GM23338 (cell line): ENCODE measurements around the gene QSOX1. TPM values are rescaled to one million over a fixed set of nuclear protein-coding genes. Genes with fewer than 3 reads are reported as not detected.

Experiments
- ATAC-seq: fragments of 200-7000 bp; cut with Tn5 transposase; 3 replicates; pipeline ENCODE4 v1.9.1; 2020
- DNase-seq: peaks from one replicate; pipeline ENCODE4 v3.0.0-alpha.2; 2015; ENCODE audit warnings: low spot score
- H2AFZ ChIP-seq: fragments of 200-600 bp; sonication (generic); 2 replicates; pipeline ENCODE4 v1.8.0; 2016; ENCODE audit warnings: antibody characterized with exemption, mild to moderate bottlenecking, moderate library complexity
- H3F3A ChIP-seq: fragments of 200-600 bp; sonication (generic); replicated peaks from 2 replicates; pipeline ENCODE4 v1.8.0; 2017; ENCODE audit warnings: antibody characterized with exemption, mixed run types, low read depth
- H3K27ac ChIP-seq: fragments of 200-600 bp; sonication (generic); 2 replicates; pipeline ENCODE4 v1.6.1; 2016; ENCODE audit warnings: low read depth
- H3K27me3 ChIP-seq: fragments of 200-600 bp; sonication (generic); 2 replicates; pipeline ENCODE4 v1.8.0; 2016; ENCODE audit warnings: mild to moderate bottlenecking, mixed run types, moderate library complexity; ENCODE audit not compliant: insufficient read depth
- H3K36me3 ChIP-seq: fragments of 200-600 bp; sonication (generic); 2 replicates; pipeline ENCODE4 v1.8.0; 2016; ENCODE audit warnings: mild to moderate bottlenecking; ENCODE audit not compliant: insufficient read depth
- H3K4me1 ChIP-seq: fragments of 200-600 bp; sonication (generic); 2 replicates; pipeline ENCODE4 v1.8.0; 2016; ENCODE audit warnings: mild to moderate bottlenecking, moderate library complexity; ENCODE audit not compliant: insufficient read depth
- H3K4me2 ChIP-seq: fragments of 200-600 bp; sonication (generic); 2 replicates; pipeline ENCODE4 v1.7.1; 2017; ENCODE audit warnings: mixed run types
- H3K4me3 ChIP-seq: fragments of 200-600 bp; sonication (generic); 2 replicates; pipeline ENCODE4 v1.6.1; 2016; ENCODE audit warnings: mixed run types
- H3K79me2 ChIP-seq: fragments of 200-600 bp; sonication (generic); replicated peaks from 2 replicates; pipeline ENCODE4 v1.8.0; 2017; ENCODE audit warnings: mild to moderate bottlenecking; ENCODE audit not compliant: insufficient read depth
- H3K9me2 ChIP-seq: fragments of 200-600 bp; sonication (generic); 2 replicates; pipeline ENCODE4 v1.8.0; 2017; ENCODE audit not compliant: insufficient read depth
- H4K20me1 ChIP-seq: fragments of 200-600 bp; sonication (generic); replicated peaks from 2 replicates; pipeline ENCODE4 v1.8.0; 2017; ENCODE audit warnings: mild to moderate bottlenecking; ENCODE audit not compliant: insufficient read depth
- H3K27ac Mint-ChIP-seq: 2 replicates; pipeline ENCODE4 v1.8.0; 2020; ENCODE audit warnings: inconsistent platforms, mild to moderate bottlenecking, moderate library complexity, mixed read lengths
- H3K27me3 Mint-ChIP-seq: 3 replicates; pipeline ENCODE4 v1.8.0; 2022; ENCODE audit warnings: low read depth, mild to moderate bottlenecking, moderate library complexity, mixed read lengths, inconsistent platforms; ENCODE audit not compliant: insufficient read depth, poor library complexity
- H3K36me3 Mint-ChIP-seq: 3 replicates; pipeline ENCODE4 v1.8.0; 2021; ENCODE audit warnings: low read depth, mild to moderate bottlenecking, inconsistent platforms, moderate library complexity, mixed read lengths
- H3K4me1 Mint-ChIP-seq: 3 replicates; pipeline ENCODE4 v1.8.0; 2020; ENCODE audit warnings: mild to moderate bottlenecking, inconsistent platforms, mixed read lengths
- H3K4me3 Mint-ChIP-seq: 3 replicates; pipeline ENCODE4 v1.8.0; 2021; ENCODE audit warnings: moderate library complexity, mild to moderate bottlenecking, inconsistent platforms, mixed read lengths
- H3K9me3 Mint-ChIP-seq: 3 replicates; pipeline ENCODE4 v1.8.0; 2020; ENCODE audit warnings: moderate library complexity, mild to moderate bottlenecking, inconsistent platforms, mixed read lengths
- CREB1 ChIP-seq: fragments of 250-450 bp; sonication (Bioruptor Pico); IDR thresholded peaks from 2 replicates; pipeline ENCODE4 v1.5.0; 2020; ENCODE audit warnings: low read depth, mild to moderate bottlenecking, moderate library complexity
- CTCF ChIP-seq, 2 experiments: fragments of 200-600 bp in 1 of 2; sonication (generic) in 1 of 2; conservative IDR thresholded peaks; 2 replicates each; pipeline versions ENCODE4 v1.5.1 to v1.6.1; 2016 to 2017; ENCODE audit warnings: antibody characterized with exemption in 2 of 2, low read depth in 2 of 2, mild to moderate bottlenecking in 2 of 2, moderate library complexity in 1 of 2
- EZH2 ChIP-seq: fragments of 200-600 bp; sonication (generic); IDR thresholded peaks from one replicate; pipeline ENCODE4 v1.8.0; 2017; ENCODE audit warnings: antibody characterized with exemption, mild to moderate bottlenecking, low read depth; ENCODE audit not compliant: unreplicated experiment
- EZH2phosphoT487 ChIP-seq: fragments of 200-600 bp; sonication (generic); IDR thresholded peaks from one replicate; pipeline ENCODE4 v1.8.1; 2018; ENCODE audit warnings: antibody characterized with exemption; ENCODE audit not compliant: unreplicated experiment
- JUNB ChIP-seq: IDR thresholded peaks from one replicate; pipeline ENCODE4 v1.6.1; 2016; ENCODE audit warnings: antibody characterized with exemption; ENCODE audit not compliant: unreplicated experiment
- NANOG ChIP-seq: IDR thresholded peaks from 2 replicates; pipeline ENCODE4 v1.6.1; 2016; ENCODE audit warnings: antibody characterized with exemption, borderline replicate concordance
- POLR2AphosphoS5 ChIP-seq: IDR thresholded peaks from 2 replicates; pipeline ENCODE4 v1.6.1; 2016; ENCODE audit warnings: antibody characterized with exemption, low read depth
- REST ChIP-seq: IDR thresholded peaks from one replicate; pipeline ENCODE4 v1.6.1; 2018; ENCODE audit warnings: antibody characterized with exemption; ENCODE audit not compliant: unreplicated experiment
- STAT1 ChIP-seq: IDR thresholded peaks from one replicate; pipeline ENCODE4 v1.6.1; 2016; ENCODE audit warnings: antibody characterized with exemption; ENCODE audit not compliant: unreplicated experiment
- ZNF114 ChIP-seq: fragments of 250-450 bp; sonication (Bioruptor Pico); IDR thresholded peaks from 2 replicates; pipeline ENCODE4 v1.5.0; 2020; ENCODE audit warnings: mild to moderate bottlenecking, moderate library complexity
- ZNF331 ChIP-seq: fragments of 250-450 bp; sonication (Bioruptor Pico); IDR thresholded peaks from 2 replicates; pipeline ENCODE4 v1.5.0; 2020; ENCODE audit warnings: low read depth, mild to moderate bottlenecking, moderate library complexity
- ZNF462 ChIP-seq: fragments of 250-450 bp; sonication (Bioruptor Pico); IDR thresholded peaks from 2 replicates; pipeline ENCODE4 v1.5.0; 2020; ENCODE audit warnings: mild to moderate bottlenecking, moderate library complexity
- polyA plus RNA-seq: library from polyadenylated mRNA; unstranded; fragments of >200 nt; fragmentation: Nextera tagmentation; extraction: Ambion mirVana; gene quantifications from 2 replicates; pipeline ENCODE4 v1.2.1, GENCODE V29; 2016
- total RNA-seq: library from RNA; depleted of rRNA; stranded (reverse); fragments of >200 nt; shearing (Covaris generic); gene quantifications from 2 replicates; pipeline ENCODE4 v1.2.3, GENCODE V29; 2014
- TF ChIP-seq, protein P1 (sequence below): IDR thresholded peaks from 2 replicates; pipeline ENCODE4 v1.6.1; 2016; ENCODE audit warnings: antibody characterized with exemption

The QSOX1 gene
- total and polyA plus RNA-seq, 2 experiments from 2014 or later: 47.8 to 119 TPM

DNA sequence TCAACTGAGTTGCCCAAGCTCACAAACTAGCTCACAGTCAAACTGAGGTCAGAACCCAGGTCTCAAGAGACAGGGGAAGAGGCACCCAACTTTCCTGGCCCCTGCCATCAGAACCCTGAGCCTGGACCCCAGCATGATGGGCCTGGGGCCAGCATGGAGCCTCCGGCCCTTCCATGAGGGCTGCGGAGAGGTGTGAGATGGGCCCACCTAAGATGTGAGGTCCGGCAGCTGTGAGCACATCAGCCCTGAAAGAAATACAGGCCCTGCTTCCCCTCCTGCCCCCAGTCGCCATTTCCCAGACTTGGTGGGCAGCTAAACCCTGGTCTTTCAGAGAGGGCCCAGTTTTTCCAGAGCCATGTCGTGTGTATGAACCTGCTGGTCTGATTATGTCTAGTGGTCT is 30.6 kb downstream of the QSOX1 start:
- no peaks in the 10 kb centered on the region for H3K79me2 ChIP-seq
- H3K4me1 ChIP-seq: no peaks in the 10 kb centered on the region
- H2AFZ ChIP-seq: no peak overlapping the region
- no peaks in the 10 kb centered on the region; the same call in 1 of the 2 replicates for H4K20me1 ChIP-seq
- no peaks in the 10 kb centered on the region for H3K36me3 ChIP-seq
- no peak overlapping the region for H3K4me2 ChIP-seq
- H3K27me3 ChIP-seq: no peaks in the 10 kb centered on the region
- no peak overlapping the region for H3K27ac ChIP-seq
- no peaks in the 10 kb centered on the region for H3K9me2 ChIP-seq
- ATAC-seq (no peak), DNase-seq (no peak)
- no peak overlapping the region for H3K27ac Mint-ChIP-seq
- no peak overlapping the region for H3K4me3 Mint-ChIP-seq
- H3K36me3 Mint-ChIP-seq: peaks cover 8% of the 10 kb centered on the region; the same call in 2 of the 3 replicates
- 0 out of 2 replicates have a peak, but pooled peaks cover 2% of the 10 kb centered on the region for H3F3A ChIP-seq
- H3K27me3 Mint-ChIP-seq: peaks cover 6% of the 10 kb centered on the region
- H3K4me1 Mint-ChIP-seq: peaks cover 5% of the 10 kb centered on the region
- TF ChIP-seq NANOG: no peak
- TF ChIP-seq ZNF114 (CRISPR knock-in tag): no peak
- TF ChIP-seq JUNB: no peak
- TF ChIP-seq, protein P1, sequence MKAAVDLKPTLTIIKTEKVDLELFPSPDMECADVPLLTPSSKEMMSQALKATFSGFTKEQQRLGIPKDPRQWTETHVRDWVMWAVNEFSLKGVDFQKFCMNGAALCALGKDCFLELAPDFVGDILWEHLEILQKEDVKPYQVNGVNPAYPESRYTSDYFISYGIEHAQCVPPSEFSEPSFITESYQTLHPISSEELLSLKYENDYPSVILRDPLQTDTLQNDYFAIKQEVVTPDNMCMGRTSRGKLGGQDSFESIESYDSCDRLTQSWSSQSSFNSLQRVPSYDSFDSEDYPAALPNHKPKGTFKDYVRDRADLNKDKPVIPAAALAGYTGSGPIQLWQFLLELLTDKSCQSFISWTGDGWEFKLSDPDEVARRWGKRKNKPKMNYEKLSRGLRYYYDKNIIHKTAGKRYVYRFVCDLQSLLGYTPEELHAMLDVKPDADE: no peak
- no peak for TF ChIP-seq POLR2AphosphoS5
- TF ChIP-seq EZH2phosphoT487: no peak
- TF ChIP-seq EZH2: no peak
- no peak for TF ChIP-seq REST
- no peak for TF ChIP-seq CREB1 (CRISPR knock-in tag)
- TF ChIP-seq CTCF (conservative IDR thresholded peaks at IDR 0.05; ENCODE audit: low read depth in 2 of 2): no peak
- no peak for TF ChIP-seq ZNF462
- no peak for TF ChIP-seq STAT1
- no peak for TF ChIP-seq ZNF331 (CRISPR knock-in tag)
- H3K4me3 ChIP-seq: no peak overlapping the region
- no peaks in the 10 kb centered on the region for H3K9me3 Mint-ChIP-seq
